ENCODE results near the gene L3MBTL1. TPM values are rescaled to one million over a fixed set of nuclear protein-coding genes. Genes with fewer than 3 reads are reported as not detected.

L3MBTL1 gene
- total RNA-seq, 2 experiments from 2014 or later: 7.0 to 7.3 TPM

DNA sequence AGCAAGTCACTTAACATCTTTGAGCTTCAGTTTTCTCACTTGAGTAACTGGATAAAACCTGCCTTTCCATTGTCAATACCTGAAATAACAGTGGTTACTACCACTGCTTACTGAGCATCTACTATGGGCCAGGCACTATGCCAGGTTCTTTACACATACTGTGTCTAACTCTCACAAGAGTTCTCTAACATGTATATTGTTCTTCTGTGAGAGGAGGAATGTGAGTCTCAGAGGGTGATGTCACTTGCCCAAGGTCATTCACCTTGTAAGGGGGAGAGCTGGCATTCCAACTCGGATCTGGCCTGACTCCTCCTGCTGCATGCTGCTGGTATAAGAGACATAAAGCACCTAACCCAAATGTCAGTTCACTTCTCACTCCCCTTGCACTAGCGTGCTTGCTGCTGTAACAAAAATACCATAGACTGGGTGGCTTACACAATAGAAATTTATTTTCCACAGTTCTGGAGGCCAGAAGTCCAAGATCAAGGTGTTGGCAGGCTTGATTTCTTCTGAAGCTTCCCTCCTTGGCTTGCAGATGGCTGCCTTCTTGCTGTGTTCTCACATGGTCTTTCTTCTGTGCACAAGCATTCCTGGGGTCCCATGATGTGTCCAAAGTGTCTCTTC, 29.4 kb downstream of the L3MBTL1 start:
- DNase-seq (no peak), ATAC-seq (no peak)
- H3K4me3 Mint-ChIP-seq: no peak overlapping the region
- H3K9me3 Mint-ChIP-seq: no peaks in the 10 kb centered on the region
- TF ChIP-seq, protein P1, sequence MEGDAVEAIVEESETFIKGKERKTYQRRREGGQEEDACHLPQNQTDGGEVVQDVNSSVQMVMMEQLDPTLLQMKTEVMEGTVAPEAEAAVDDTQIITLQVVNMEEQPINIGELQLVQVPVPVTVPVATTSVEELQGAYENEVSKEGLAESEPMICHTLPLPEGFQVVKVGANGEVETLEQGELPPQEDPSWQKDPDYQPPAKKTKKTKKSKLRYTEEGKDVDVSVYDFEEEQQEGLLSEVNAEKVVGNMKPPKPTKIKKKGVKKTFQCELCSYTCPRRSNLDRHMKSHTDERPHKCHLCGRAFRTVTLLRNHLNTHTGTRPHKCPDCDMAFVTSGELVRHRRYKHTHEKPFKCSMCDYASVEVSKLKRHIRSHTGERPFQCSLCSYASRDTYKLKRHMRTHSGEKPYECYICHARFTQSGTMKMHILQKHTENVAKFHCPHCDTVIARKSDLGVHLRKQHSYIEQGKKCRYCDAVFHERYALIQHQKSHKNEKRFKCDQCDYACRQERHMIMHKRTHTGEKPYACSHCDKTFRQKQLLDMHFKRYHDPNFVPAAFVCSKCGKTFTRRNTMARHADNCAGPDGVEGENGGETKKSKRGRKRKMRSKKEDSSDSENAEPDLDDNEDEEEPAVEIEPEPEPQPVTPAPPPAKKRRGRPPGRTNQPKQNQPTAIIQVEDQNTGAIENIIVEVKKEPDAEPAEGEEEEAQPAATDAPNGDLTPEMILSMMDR (IDR thresholded peaks at IDR 0.05): no peak
- ChIA-PET POLR2A (no interaction called here), CTCF (interaction anchor here (2.1 to 3.9 kb wide), 4 partner anchors 9 to 156 kb away, joined by 5 to 37 read pairs (median 20); no protein-coding TSS in a partner anchor)
- no peaks in the 10 kb centered on the region for H3K27me3 Mint-ChIP-seq
- intact Hi-C loops (cut with micrococcal nuclease): loop anchor here (10.0 kb wide), 1 partner anchor 558 kb away; no protein-coding TSS in a partner anchor
- H3K4me1 Mint-ChIP-seq (ENCODE audit: low read depth): no peaks in the 10 kb centered on the region
- H3K36me3 Mint-ChIP-seq (ENCODE audit: low read depth): no peaks in the 10 kb centered on the region
- no peak overlapping the region for H3K27ac Mint-ChIP-seq

DNA sequence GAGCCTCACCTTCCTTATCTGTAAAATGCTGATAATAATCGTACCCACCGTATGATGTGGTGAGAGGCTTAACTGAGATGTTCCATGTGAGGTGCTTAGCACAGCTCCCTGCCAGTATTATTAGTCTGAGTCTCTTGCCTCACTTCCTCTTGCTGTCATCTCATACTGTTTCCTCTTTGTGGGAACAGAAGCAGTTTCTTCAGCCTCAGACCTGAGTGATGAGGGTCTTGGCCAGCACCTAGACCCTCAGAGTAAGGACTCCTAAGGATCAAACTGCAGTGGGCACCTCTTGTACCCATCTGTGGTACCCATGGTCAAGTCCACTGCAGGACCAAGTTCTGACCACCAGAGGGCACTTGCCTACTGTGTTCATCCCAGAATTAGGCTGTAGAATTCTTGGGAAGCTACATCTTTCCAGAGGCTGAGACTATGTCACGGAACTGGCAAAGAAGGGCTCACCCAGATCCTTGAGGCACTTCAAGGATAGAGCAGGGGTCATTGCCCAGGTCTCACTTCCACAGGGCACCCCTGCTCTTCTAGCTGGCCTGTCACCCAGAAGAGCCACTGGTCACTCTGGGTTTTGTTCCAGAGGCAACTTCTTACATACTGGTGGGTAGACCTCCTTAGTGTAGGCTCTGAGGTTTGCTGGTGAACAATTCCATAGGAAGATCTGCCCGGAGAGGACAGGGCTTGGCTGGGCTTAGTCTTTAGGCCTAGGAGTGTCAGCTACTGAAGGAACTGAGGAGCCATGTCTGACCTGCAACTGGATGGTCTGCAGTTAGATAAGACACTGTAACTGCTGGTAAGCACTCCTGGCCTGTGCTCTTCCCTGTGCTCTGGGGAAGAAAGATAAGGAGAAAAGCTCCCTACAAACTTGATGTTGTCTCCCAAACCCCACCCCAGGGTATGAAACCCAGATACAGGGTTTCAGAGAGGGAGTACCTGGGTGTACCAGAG, 30.7 kb downstream of the L3MBTL1 start:
- no peaks in the 10 kb centered on the region for H3K27me3 Mint-ChIP-seq
- DNase-seq (peak; percentile 66), ATAC-seq (no peak)
- no peak overlapping the region for H3K4me3 Mint-ChIP-seq
- ChIA-PET CTCF (interaction anchor here (0.6 to 3.9 kb wide), 31 partner anchors 8 to 657 kb away, joined by 3 to 37 read pairs (median 4); partner anchors contain the start of genes IFT52 and SGK2), POLR2A (interaction anchor here (0.7 to 1.5 kb wide), 2 partner anchors 11 to 205 kb away, joined by 3 to 4 read pairs; no protein-coding TSS in a partner anchor)
- H3K4me1 Mint-ChIP-seq (ENCODE audit: low read depth): no peaks in the 10 kb centered on the region
- no peaks in the 10 kb centered on the region for H3K9me3 Mint-ChIP-seq
- intact Hi-C loops (cut with micrococcal nuclease): loop anchor here (10.0 kb wide), 1 partner anchor 557 kb away; no protein-coding TSS in a partner anchor
- no peak overlapping the region for H3K27ac Mint-ChIP-seq
- TF ChIP-seq, protein P1 (IDR thresholded peaks at IDR 0.05): peak; percentile 93
- no peaks in the 10 kb centered on the region for H3K36me3 Mint-ChIP-seq (ENCODE audit: low read depth)

DNA sequence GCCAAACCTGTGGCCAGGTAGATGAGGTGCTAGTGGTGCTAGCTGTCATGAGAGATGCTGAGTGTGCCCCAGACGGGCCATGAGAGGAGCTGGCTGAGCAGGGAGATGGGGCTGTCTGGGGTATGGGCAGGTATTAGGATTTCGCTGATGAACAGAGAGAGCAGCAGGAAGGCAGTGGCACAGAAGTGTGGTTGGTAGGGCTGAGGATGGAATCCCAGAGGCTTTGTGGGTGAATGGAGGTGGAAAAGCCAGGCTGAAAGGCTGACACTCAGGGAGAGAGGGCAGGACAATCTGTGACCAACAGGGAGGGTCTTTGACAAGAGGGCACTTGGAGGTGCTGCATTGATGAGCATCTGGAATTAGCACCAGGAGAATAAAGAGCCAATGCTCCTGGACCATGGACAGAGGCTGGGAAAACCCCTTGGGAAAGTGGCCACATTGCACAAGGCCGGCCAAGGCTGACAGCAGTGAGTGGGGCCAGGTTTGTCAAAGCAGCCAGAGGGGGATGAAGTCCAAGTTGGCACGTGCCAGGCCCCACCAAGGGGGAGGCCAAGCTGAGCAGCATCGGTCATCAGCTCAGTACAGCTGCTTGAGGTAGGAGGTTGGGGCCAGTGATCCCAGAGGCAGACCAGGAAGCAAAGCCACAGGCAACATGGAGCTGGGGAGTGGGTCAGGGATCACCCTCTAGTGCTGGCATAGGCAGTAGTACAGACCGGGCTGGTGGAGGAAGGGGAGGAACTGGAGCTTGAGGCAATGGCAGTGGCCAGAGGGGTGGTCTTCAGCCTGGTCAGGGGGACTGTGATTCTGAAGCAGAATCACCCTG, 31.6 kb downstream of the L3MBTL1 start:
- Mint-ChIP-seq H3K4me3 (no peak overlapping the region), H3K27me3 (no peaks in the 10 kb centered on the region), H3K9me3 (no peaks in the 10 kb centered on the region), H3K36me3 (ENCODE audit: low read depth) (no peaks in the 10 kb centered on the region), H3K4me1 (ENCODE audit: low read depth) (no peaks in the 10 kb centered on the region), H3K27ac (no peak overlapping the region)
- ATAC-seq (no peak), DNase-seq (no peak)
- TF ChIP-seq, protein P1 (IDR thresholded peaks at IDR 0.05): no peak
- ChIA-PET POLR2A (interaction anchor here (1.5 kb wide), 1 partner anchor 10 kb away, joined by 4 read pairs; no protein-coding TSS in a partner anchor), CTCF (interaction anchor here (0.6 to 3.9 kb wide), 26 partner anchors 7 to 656 kb away, joined by 3 to 37 read pairs (median 4); partner anchors contain the start of genes IFT52 and SGK2)
- intact Hi-C loops (cut with micrococcal nuclease): loop anchor here (10.0 kb wide), 1 partner anchor 556 kb away; no protein-coding TSS in a partner anchor

DNA sequence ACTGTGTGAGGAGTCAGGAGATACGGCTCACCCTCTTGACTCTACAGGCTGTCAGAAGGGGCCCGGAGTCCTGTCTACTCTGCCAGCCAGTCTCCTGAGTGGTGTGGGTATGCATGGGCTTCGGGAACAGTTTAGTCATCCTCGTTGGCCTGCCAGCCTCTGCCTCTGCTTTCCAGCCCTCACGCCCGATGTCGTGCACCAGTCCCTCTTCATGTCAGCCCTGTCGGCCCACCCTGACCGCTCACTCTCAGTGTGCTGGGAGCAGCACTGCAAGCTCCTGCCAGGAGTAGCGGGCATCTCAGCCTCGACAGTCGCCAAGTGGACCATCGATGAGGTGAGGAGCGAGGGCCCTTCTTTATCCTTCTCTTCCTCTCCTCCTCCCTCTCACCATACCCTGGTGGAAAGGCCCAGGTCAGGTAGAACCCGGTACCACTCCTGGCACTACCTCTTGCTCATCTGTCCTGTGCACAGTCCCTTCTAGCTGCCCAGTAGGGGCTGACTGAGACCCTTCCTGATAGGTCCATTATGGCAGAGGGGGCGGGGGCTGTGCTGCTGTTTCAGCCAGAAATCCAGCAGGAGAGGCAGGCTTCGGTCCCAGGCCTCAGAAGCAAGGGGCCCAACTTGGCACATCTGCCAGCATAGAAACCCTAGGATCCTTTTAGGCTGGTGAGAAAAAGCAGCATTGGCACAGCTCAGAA, 32.6 kb downstream of the L3MBTL1 start:
- H3K4me3 Mint-ChIP-seq: no peak overlapping the region
- intact Hi-C loops (cut with micrococcal nuclease): loop anchor here (10.0 kb wide), 1 partner anchor 555 kb away; no protein-coding TSS in a partner anchor
- no peaks in the 10 kb centered on the region for H3K36me3 Mint-ChIP-seq (ENCODE audit: low read depth)
- ChIA-PET CTCF (interaction anchor here (1.3 to 3.9 kb wide), 4 partner anchors 13 to 153 kb away, joined by 3 to 37 read pairs (median 18); no protein-coding TSS in a partner anchor), POLR2A (no interaction called here)
- TF ChIP-seq, protein P1 (IDR thresholded peaks at IDR 0.05): no peak
- no peak overlapping the region for H3K27ac Mint-ChIP-seq
- H3K9me3 Mint-ChIP-seq: no peaks in the 10 kb centered on the region
- H3K27me3 Mint-ChIP-seq: no peaks in the 10 kb centered on the region
- DNase-seq: no peak
- no peaks in the 10 kb centered on the region for H3K4me1 Mint-ChIP-seq (ENCODE audit: low read depth)
- ATAC-seq: no peak

Measured in activated CD8-positive, alpha-beta T cell treated with anti-CD3 and anti-CD28 coated beads for 36 hours (primary cell).